ENCODE results near the gene TTLL11. TPM values are rescaled to one million over a fixed set of nuclear protein-coding genes. Genes with fewer than 3 reads are reported as not detected.

Gene TTLL11
- polyA plus RNA-seq, 1 donor from 2014 or later, result 8.0 TPM

DNA sequence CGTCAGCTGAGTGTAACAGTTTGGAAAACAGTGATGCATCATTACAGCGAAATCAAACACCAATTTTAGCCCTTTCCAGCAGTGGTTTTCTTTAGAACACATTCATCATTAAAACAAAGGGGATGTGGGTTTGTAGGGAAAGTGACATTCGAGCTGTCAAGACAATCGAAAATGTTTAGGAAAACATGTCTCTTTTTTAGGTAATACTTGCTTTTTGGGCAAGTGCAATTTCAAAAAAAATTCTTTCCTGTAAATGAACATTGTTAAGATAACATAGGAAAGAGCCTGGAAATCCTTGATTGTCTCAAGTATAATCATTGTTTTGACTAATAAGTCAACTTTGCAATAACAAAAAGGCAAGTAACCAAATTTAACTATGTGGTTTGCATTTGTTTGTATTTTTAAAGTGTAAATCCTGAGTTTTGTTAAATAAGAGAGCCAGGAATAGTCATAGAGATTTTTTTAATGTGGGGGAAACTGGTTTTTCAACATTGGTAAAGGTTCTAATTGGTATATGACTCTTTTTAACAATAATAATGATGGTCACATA, 182.5 kb downstream of the TTLL11 start:
- TF ChIP-seq SMC3 (conservative IDR thresholded peaks at IDR 0.05; ENCODE audit: poor library complexity) (no peak), MXI1 (conservative IDR thresholded peaks at IDR 0.05; ENCODE audit: poor library complexity, severe bottlenecking) (no peak), EP300 (conservative IDR thresholded peaks at IDR 0.05; ENCODE audit: poor library complexity, severe bottlenecking) (no peak), POLR2AphosphoS5 (IDR thresholded peaks at IDR 0.05) (no peak), TAF1 (IDR thresholded peaks at IDR 0.05; ENCODE audit: low read depth) (no peak), RAD21 (conservative IDR thresholded peaks at IDR 0.05) (no peak), EZH2 (IDR thresholded peaks at IDR 0.05; ENCODE audit: borderline replicate concordance, insufficient read depth, low read length, poor library complexity, severe bottlenecking) (no peak)
- TF ChIP-seq, protein P1, sequence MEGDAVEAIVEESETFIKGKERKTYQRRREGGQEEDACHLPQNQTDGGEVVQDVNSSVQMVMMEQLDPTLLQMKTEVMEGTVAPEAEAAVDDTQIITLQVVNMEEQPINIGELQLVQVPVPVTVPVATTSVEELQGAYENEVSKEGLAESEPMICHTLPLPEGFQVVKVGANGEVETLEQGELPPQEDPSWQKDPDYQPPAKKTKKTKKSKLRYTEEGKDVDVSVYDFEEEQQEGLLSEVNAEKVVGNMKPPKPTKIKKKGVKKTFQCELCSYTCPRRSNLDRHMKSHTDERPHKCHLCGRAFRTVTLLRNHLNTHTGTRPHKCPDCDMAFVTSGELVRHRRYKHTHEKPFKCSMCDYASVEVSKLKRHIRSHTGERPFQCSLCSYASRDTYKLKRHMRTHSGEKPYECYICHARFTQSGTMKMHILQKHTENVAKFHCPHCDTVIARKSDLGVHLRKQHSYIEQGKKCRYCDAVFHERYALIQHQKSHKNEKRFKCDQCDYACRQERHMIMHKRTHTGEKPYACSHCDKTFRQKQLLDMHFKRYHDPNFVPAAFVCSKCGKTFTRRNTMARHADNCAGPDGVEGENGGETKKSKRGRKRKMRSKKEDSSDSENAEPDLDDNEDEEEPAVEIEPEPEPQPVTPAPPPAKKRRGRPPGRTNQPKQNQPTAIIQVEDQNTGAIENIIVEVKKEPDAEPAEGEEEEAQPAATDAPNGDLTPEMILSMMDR (IDR thresholded peaks at IDR 0.05; ENCODE audit: poor library complexity, severe bottlenecking), result no peak
- TF ChIP-seq, protein P2, sequence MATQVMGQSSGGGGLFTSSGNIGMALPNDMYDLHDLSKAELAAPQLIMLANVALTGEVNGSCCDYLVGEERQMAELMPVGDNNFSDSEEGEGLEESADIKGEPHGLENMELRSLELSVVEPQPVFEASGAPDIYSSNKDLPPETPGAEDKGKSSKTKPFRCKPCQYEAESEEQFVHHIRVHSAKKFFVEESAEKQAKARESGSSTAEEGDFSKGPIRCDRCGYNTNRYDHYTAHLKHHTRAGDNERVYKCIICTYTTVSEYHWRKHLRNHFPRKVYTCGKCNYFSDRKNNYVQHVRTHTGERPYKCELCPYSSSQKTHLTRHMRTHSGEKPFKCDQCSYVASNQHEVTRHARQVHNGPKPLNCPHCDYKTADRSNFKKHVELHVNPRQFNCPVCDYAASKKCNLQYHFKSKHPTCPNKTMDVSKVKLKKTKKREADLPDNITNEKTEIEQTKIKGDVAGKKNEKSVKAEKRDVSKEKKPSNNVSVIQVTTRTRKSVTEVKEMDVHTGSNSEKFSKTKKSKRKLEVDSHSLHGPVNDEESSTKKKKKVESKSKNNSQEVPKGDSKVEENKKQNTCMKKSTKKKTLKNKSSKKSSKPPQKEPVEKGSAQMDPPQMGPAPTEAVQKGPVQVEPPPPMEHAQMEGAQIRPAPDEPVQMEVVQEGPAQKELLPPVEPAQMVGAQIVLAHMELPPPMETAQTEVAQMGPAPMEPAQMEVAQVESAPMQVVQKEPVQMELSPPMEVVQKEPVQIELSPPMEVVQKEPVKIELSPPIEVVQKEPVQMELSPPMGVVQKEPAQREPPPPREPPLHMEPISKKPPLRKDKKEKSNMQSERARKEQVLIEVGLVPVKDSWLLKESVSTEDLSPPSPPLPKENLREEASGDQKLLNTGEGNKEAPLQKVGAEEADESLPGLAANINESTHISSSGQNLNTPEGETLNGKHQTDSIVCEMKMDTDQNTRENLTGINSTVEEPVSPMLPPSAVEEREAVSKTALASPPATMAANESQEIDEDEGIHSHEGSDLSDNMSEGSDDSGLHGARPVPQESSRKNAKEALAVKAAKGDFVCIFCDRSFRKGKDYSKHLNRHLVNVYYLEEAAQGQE (IDR thresholded peaks at IDR 0.05; ENCODE audit: borderline replicate concordance), result no peak
- no peaks in the 10 kb centered on the region for H3K9me2 ChIP-seq (ENCODE audit: insufficient read depth, low read length)
- H2AFZ ChIP-seq (ENCODE audit: low read depth, low read length), result no peak overlapping the region
- H3K4me2 ChIP-seq (ENCODE audit: low read length), result no peak overlapping the region
- H3K27ac ChIP-seq (ENCODE audit: low read length), result no peak overlapping the region
- no peaks in the 10 kb centered on the region for H3K36me3 ChIP-seq (ENCODE audit: insufficient read depth, low read length)
- H3K4me3 ChIP-seq (ENCODE audit: low read length), result no peak overlapping the region
- no peaks in the 10 kb centered on the region for H3K79me2 ChIP-seq (replicated peaks; ENCODE audit: insufficient read depth, low read length)
- H3K27me3 ChIP-seq (ENCODE audit: insufficient read depth, low read depth, low read length), result no peaks in the 10 kb centered on the region
- H3F3A ChIP-seq (ENCODE audit: insufficient read depth, low read length, poor library complexity, severe bottlenecking), result no peaks in the 10 kb centered on the region
- no peak overlapping the region for H3K9ac ChIP-seq (ENCODE audit: low read length)
- H3K9me3 ChIP-seq (ENCODE audit: low read length), result no peaks in the 10 kb centered on the region
- no peaks in the 10 kb centered on the region for H4K20me1 ChIP-seq (ENCODE audit: insufficient read depth)

DNA sequence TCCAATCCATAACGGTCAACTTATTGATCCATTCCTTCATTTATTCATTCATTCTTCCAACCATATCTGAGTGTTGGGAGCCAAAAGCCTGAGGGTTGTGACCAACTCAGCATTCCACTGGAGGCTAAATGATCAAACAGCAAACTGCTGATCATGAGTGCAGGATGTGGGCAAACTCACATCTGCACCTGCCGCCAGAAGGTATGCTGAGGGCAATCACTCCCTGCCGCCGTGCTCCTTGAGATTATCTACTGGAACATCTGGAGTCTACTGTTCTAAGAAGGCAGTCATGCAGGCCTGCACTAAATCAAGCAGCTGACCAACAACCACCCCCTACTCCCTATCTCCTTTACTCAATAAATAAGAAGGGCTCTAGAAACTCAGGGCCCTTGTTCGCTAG, 184.0 kb downstream of the TTLL11 start:
- H3K4me3 ChIP-seq (ENCODE audit: low read length), result no peak overlapping the region

More for the DNA sequence above, 184.0 kb downstream of the TTLL11 start:
- TF ChIP-seq, protein P2 (IDR thresholded peaks at IDR 0.05; ENCODE audit: borderline replicate concordance), result no peak
- TF ChIP-seq, protein P1 (IDR thresholded peaks at IDR 0.05; ENCODE audit: poor library complexity, severe bottlenecking), result no peak
- Histone ChIP-seq H3K9me3 (ENCODE audit: low read length) (no peaks in the 10 kb centered on the region), H3F3A (ENCODE audit: insufficient read depth, low read length, poor library complexity, severe bottlenecking) (no peaks in the 10 kb centered on the region), H3K9me2 (ENCODE audit: insufficient read depth, low read length) (no peaks in the 10 kb centered on the region), H3K9ac (ENCODE audit: low read length) (no peak overlapping the region), H2AFZ (ENCODE audit: low read depth, low read length) (no peak overlapping the region), H4K20me1 (ENCODE audit: insufficient read depth) (no peaks in the 10 kb centered on the region), H3K27me3 (ENCODE audit: insufficient read depth, low read depth, low read length) (no peaks in the 10 kb centered on the region), H3K27ac (ENCODE audit: low read length) (no peak overlapping the region), H3K36me3 (ENCODE audit: insufficient read depth, low read length) (no peaks in the 10 kb centered on the region), H3K4me2 (ENCODE audit: low read length) (no peak overlapping the region), H3K79me2 (replicated peaks; ENCODE audit: insufficient read depth, low read length) (no peaks in the 10 kb centered on the region)
